Right lobe of liver (tissue), 4 donors: ENCODE data around the gene GOLGA8M.
A peak's percentile ranks its signal among the peaks of the same experiment; 100 is the strongest.
"Not testable (repeated sequence)": the region's sequence is repeated elsewhere in the genome, so short reads cannot be mapped to it uniquely, and the experiment has no call there.

Experiments
- POLR2A ChIP-seq: fragments of 450-650 bp; IDR thresholded peaks from one replicate; pipeline ENCODE4 v1.6.1; 2017; ENCODE audit warnings: antibody characterized with exemption, mild to moderate bottlenecking
- TF ChIP-seq, protein P1 (sequence below), 4 donors: fragments of 200-600 bp in 3 of 4; fragments of 450-650 bp in 1 of 4; IDR thresholded peaks; one replicate each; pipeline versions ENCODE4 v1.5.1 to v1.8.0; 2016 to 2022; ENCODE audit warnings: antibody characterized with exemption in 4 of 4, mild to moderate bottlenecking in 2 of 4
- donor health status: DM: no; HTN: no; CAD: no.
- donor health status: DM: no; HTN: no; CAD: no.
- donor health status: DM: no; HTN: yes; CAD: no.

DNA sequence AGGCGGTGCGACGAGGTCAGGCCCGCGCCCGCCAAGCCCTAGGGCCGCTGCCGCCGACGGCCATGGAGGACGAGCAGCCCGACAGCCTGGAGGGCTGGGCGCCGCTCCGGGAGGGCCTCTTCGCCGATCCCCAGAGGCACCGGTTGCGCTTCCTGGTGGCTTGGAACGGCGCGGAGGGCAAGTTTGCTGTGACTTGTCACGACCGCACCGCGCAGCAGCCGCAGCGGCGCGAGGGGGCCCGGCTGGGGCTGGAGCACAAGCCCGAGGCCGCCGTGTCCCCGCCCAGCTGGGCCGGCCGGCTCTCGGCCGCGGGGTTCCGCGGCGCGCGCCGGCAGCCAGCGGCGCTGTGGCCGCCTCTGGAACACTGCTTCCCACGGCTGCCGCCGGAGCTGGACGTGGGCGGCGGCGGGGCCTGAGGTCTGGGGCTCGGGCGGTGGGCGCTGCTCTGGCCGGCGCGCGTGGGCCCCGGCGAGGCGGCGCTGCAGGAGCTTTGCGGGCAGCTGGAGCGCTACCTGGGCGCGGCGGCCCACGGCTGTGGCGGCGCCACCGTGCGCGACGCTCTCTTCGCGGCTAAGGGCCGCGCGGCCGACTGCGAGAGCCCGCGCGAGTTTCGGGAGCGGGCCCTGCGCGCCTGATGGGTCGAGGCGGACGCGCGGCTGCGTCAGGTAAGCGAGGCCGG, 25.4 kb upstream of the GOLGA8M start:
- TF ChIP-seq POLR2A: peak; percentile 53
- TF ChIP-seq, protein P1, sequence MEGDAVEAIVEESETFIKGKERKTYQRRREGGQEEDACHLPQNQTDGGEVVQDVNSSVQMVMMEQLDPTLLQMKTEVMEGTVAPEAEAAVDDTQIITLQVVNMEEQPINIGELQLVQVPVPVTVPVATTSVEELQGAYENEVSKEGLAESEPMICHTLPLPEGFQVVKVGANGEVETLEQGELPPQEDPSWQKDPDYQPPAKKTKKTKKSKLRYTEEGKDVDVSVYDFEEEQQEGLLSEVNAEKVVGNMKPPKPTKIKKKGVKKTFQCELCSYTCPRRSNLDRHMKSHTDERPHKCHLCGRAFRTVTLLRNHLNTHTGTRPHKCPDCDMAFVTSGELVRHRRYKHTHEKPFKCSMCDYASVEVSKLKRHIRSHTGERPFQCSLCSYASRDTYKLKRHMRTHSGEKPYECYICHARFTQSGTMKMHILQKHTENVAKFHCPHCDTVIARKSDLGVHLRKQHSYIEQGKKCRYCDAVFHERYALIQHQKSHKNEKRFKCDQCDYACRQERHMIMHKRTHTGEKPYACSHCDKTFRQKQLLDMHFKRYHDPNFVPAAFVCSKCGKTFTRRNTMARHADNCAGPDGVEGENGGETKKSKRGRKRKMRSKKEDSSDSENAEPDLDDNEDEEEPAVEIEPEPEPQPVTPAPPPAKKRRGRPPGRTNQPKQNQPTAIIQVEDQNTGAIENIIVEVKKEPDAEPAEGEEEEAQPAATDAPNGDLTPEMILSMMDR (IDR thresholded peaks at IDR 0.05): not testable (repeated sequence)
